Ectodermal cell (in vitro differentiated cells): ENCODE results near the gene AUTS2.

ENCODE experiments used
- H3K27ac ChIP-seq: 2 replicates; pipeline ENCODE4 v1.7.0; 2013; ENCODE audit warnings: mild to moderate bottlenecking, low read depth, low read length; ENCODE audit not compliant: insufficient read depth, poor library complexity, severe bottlenecking
- H3K27me3 ChIP-seq: 2 replicates; pipeline ENCODE4 v1.7.0; 2013; ENCODE audit warnings: mild to moderate bottlenecking, low read length; ENCODE audit not compliant: insufficient read depth, control insufficient read depth, poor library complexity, severe bottlenecking
- H3K36me3 ChIP-seq: one replicate; pipeline ENCODE4 v1.7.0; 2013; ENCODE audit warnings: low read length; ENCODE audit not compliant: control insufficient read depth, insufficient read depth
- H3K4me1 ChIP-seq: one replicate; pipeline ENCODE4 v1.7.0; 2013; ENCODE audit warnings: low read length; ENCODE audit not compliant: control insufficient read depth, insufficient read depth
- H3K4me3 ChIP-seq: 2 replicates; pipeline ENCODE4 v1.7.0; 2013; ENCODE audit warnings: low read depth, low read length, control low read depth; ENCODE audit not compliant: insufficient read depth
- H3K9me3 ChIP-seq: 2 replicates; pipeline ENCODE4 v1.7.0; 2013; ENCODE audit warnings: mild to moderate bottlenecking, low read length, moderate library complexity; ENCODE audit not compliant: control insufficient read depth
- WGBS, 2 experiments: methylation state at CpG; one replicate each; pipeline ENCODE4 v1.1.7; 2013; ENCODE audit warnings: missing lambda C conversion rate in 2 of 2; 5-methylcytosine and 5-hydroxymethylcytosine counted together

AUTS2 gene

GRCh38 chr7:70154521-70155180 is 556.4 kb downstream of the AUTS2 start:
- peaks cover 4% of the 10 kb centered on the region for H3K4me1 ChIP-seq
- WGBS, 2 experiments, result 92 to 93% methylated on average over 3 of the region's 3 CpGs
- H3K4me3 ChIP-seq, result no peak overlapping the region
- no peaks in the 10 kb centered on the region for H3K9me3 ChIP-seq
- H3K36me3 ChIP-seq, result no peaks in the 10 kb centered on the region
- no peak overlapping the region for H3K27ac ChIP-seq
- no peaks in the 10 kb centered on the region for H3K27me3 ChIP-seq

GRCh38 chr7:70156057-70156456 is 557.8 kb downstream of the AUTS2 start:
- 90 to 94% methylated on average over 2 of the region's 2 CpGs for WGBS, 2 experiments
- H3K36me3 ChIP-seq, result no peaks in the 10 kb centered on the region
- H3K27me3 ChIP-seq, result no peaks in the 10 kb centered on the region
- no peak overlapping the region for H3K27ac ChIP-seq
- peaks cover 4% of the 10 kb centered on the region for H3K4me1 ChIP-seq
- H3K9me3 ChIP-seq, result no peaks in the 10 kb centered on the region
- H3K4me3 ChIP-seq, result no peak overlapping the region

DNA sequence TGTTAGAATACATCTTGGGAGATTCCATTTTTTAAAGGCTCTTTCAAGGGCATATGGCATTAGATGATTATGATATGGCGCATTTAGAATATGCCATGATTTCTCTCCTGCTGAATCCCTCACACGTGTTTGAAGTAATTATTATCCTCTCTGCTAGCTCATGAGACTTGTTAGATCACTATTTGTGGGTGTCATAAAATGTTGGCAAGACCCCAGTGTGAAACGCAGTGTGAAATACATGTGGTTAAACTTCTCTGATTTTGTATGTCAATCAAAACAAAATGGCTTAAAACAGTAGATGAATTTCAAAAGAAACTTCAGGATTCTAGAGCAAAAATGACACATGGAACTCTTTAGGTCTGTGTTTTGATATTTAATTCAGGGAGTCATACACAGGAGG is 560.8 kb downstream of the AUTS2 start:
- H3K4me1 ChIP-seq, result peaks cover 9% of the 10 kb centered on the region
- no peak overlapping the region for H3K27ac ChIP-seq
- H3K27me3 ChIP-seq, result no peaks in the 10 kb centered on the region
- no peaks in the 10 kb centered on the region for H3K9me3 ChIP-seq
- no peaks in the 10 kb centered on the region for H3K36me3 ChIP-seq
- H3K4me3 ChIP-seq, result no peak overlapping the region
- WGBS, 2 experiments, result 98 to 100% methylated on average over 3 of the region's 3 CpGs

- H3K27ac ChIP-seq, result no peak overlapping the region
Observed at GRCh38 chr7:70165477-70166170, 567.3 kb downstream of the AUTS2 start.

GRCh38 chr7:70171369-70171920 is 573.2 kb downstream of the AUTS2 start:
- Histone ChIP-seq H3K36me3 (no peaks in the 10 kb centered on the region), H3K4me1 (no peaks in the 10 kb centered on the region), H3K9me3 (no peaks in the 10 kb centered on the region), H3K4me3 (no peak overlapping the region), H3K27me3 (no peaks in the 10 kb centered on the region), H3K27ac (no peak overlapping the region)
- 89 to 91% methylated on average over 4 of the region's 4 CpGs for WGBS, 2 experiments

More at GRCh38 chr7:70165477-70166170, 567.3 kb downstream of the AUTS2 start:
- no peaks in the 10 kb centered on the region for H3K36me3 ChIP-seq
- H3K4me1 ChIP-seq, result peaks cover 5% of the 10 kb centered on the region
- 83 to 90% methylated on average over 7 of the region's 7 CpGs for WGBS, 2 experiments
- H3K9me3 ChIP-seq, result no peaks in the 10 kb centered on the region
- no peak overlapping the region for H3K4me3 ChIP-seq
- no peaks in the 10 kb centered on the region for H3K27me3 ChIP-seq

GRCh38 chr7:70177166-70177565 is 578.9 kb downstream of the AUTS2 start:
- Histone ChIP-seq H3K4me3 (no peak overlapping the region), H3K9me3 (no peaks in the 10 kb centered on the region), H3K4me1 (no peaks in the 10 kb centered on the region), H3K27ac (no peak overlapping the region), H3K27me3 (no peaks in the 10 kb centered on the region), H3K36me3 (no peaks in the 10 kb centered on the region)
- 97 to 98% methylated on average over 3 of the region's 3 CpGs for whole genome bisulfite sequencing, 2 experiments

GRCh38 chr7:70178211-70178610 is 579.9 kb downstream of the AUTS2 start:
- H3K27ac ChIP-seq, result no peak overlapping the region
- H3K4me3 ChIP-seq, result no peak overlapping the region
- no peaks in the 10 kb centered on the region for H3K9me3 ChIP-seq
- 95 to 100% methylated on average over 1 to 2 of the region's 2 CpGs for WGBS, 2 experiments
- H3K36me3 ChIP-seq, result no peaks in the 10 kb centered on the region
- no peaks in the 10 kb centered on the region for H3K27me3 ChIP-seq
- H3K4me1 ChIP-seq, result peaks cover 2% of the 10 kb centered on the region

- 73 to 74% methylated on average over 2 of the region's 2 CpGs for WGBS, 2 experiments
- Histone ChIP-seq H3K4me3 (no peak overlapping the region), H3K9me3 (no peaks in the 10 kb centered on the region), H3K36me3 (no peaks in the 10 kb centered on the region), H3K27ac (no peak overlapping the region), H3K27me3 (no peaks in the 10 kb centered on the region), H3K4me1 (peaks cover 8% of the 10 kb centered on the region)
Observed at GRCh38 chr7:70178787-70179186, 580.5 kb downstream of the AUTS2 start.

GRCh38 chr7:70182521-70182920 is 584.2 kb downstream of the AUTS2 start:
- 81 to 85% methylated on average over 2 to 4 of the region's 4 CpGs for WGBS, 2 experiments
- Histone ChIP-seq H3K4me1 (peaks cover 10% of the 10 kb centered on the region), H3K4me3 (no peak overlapping the region), H3K9me3 (no peaks in the 10 kb centered on the region), H3K36me3 (no peaks in the 10 kb centered on the region), H3K27ac (no peak overlapping the region), H3K27me3 (no peaks in the 10 kb centered on the region)

- peaks cover 10% of the 10 kb centered on the region for H3K4me1 ChIP-seq
- no peak overlapping the region for H3K27ac ChIP-seq
- WGBS, 2 experiments, result 35 to 41% methylated on average over 6 of the region's 6 CpGs
- H3K27me3 ChIP-seq, result no peaks in the 10 kb centered on the region
- no peaks in the 10 kb centered on the region for H3K36me3 ChIP-seq
- H3K4me3 ChIP-seq, result no peak overlapping the region
- H3K9me3 ChIP-seq, result no peaks in the 10 kb centered on the region
Observed at GRCh38 chr7:70183278-70183677, 585.0 kb downstream of the AUTS2 start.
